K562 (cell line): Measurements from ENCODE around the gene CHL1. TPM values are rescaled to one million over a fixed set of nuclear protein-coding genes. Genes with fewer than 3 reads are reported as not detected.

Experiments used
- ATAC-seq: fragments of 200-7000 bp; cut with Tn5 transposase; 3 replicates; pipeline ENCODE4 v1.9.1; 2020; ENCODE audit warnings: moderate library complexity
- BruUV-seq: library from RNA; stranded (reverse); fragments of 400-500 nt; replicated peaks from 2 replicates; lab custom pipeline; 2021; lab: Mats Ljungman, UMichigan
- CTCF ChIA-PET: fragments of 300-600 bp; formaldehyde crosslinking; extraction: SDS; loops from one replicate; lab custom pipeline; 2021; ENCODE audit warnings: low intra/inter-chr PET ratio; lab: Yijun Ruan, JAX
- POLR2A ChIA-PET: fragments of 300-600, 350-650 bp; sonication (Branson Sonifier 250); formaldehyde crosslinking; extraction: SDS; loops from one replicate; lab custom pipeline; 2021; ENCODE audit warnings: antibody characterized with exemption, inconsistent platforms; lab: Yijun Ruan, JAX
- DNase-seq, 4 experiments: peaks; one replicate each; pipeline versions ENCODE4 v3.0.0 to v3.0.0-alpha.2; 2011 to 2018; ENCODE audit warnings: low spot score in 3 of 4, mixed read lengths in 3 of 4; ENCODE audit errors: extremely low read depth in 1 of 4
- FAIRE-seq: peaks from 2 replicates; lab custom pipeline; 2011; peaks lifted over from hg19 to GRCh38; lab: Jason Lieb, UNC
- H2AFZ ChIP-seq: 2 replicates; pipeline ENCODE4 v1.6.0; 2011; ENCODE audit warnings: low read depth, low read length, control low read depth, inconsistent platforms
- H3K27ac ChIP-seq: fragments of 200-600 bp; 3 replicates; pipeline ENCODE4 v1.8.0; 2011; ENCODE audit warnings: low read depth, mild to moderate bottlenecking, control low read depth, inconsistent platforms, low read length, moderate library complexity, mixed read lengths; ENCODE audit errors: extremely low read depth
- H3K27me3 ChIP-seq, 2 experiments: fragments of 300-600 bp in 1 of 2; 2 replicates in 1 of 2; 3 replicates in 1 of 2; pipeline versions ENCODE4 v1.6.0 to v1.8.0; 2011; ENCODE audit warnings: inconsistent platforms in 2 of 2, low read length in 2 of 2, mild to moderate bottlenecking in 1 of 2, mixed read lengths in 1 of 2, moderate library complexity in 1 of 2; ENCODE audit not compliant: control insufficient read depth in 2 of 2, insufficient read depth in 2 of 2
- H3K36me3 ChIP-seq: fragments of 300-600 bp; 3 replicates; pipeline ENCODE4 v1.8.0; 2011; ENCODE audit warnings: mild to moderate bottlenecking, low read length, inconsistent platforms; ENCODE audit not compliant: control insufficient read depth, insufficient read depth
- H3K4me1 ChIP-seq, 2 experiments: fragments of 200-600 bp in 1 of 2; replicated peaks in 1 of 2; 2 replicates in 1 of 2; 3 replicates in 1 of 2; pipeline versions ENCODE4 v1.5.1 to v1.8.0; 2011; ENCODE audit warnings: inconsistent platforms in 2 of 2, low read length in 2 of 2, mild to moderate bottlenecking in 1 of 2, mixed read lengths in 1 of 2, moderate library complexity in 1 of 2; ENCODE audit not compliant: control insufficient read depth in 2 of 2, insufficient read depth in 2 of 2
- H3K4me2 ChIP-seq: 2 replicates; pipeline ENCODE4 v1.6.1; 2011; ENCODE audit warnings: low read length, control low read depth, inconsistent platforms, mixed read lengths; ENCODE audit not compliant: insufficient read depth
- H3K4me3 ChIP-seq: fragments of 200-600 bp; sonication (generic), shearing (Covaris generic); 2 replicates; pipeline ENCODE4 v1.5.1; 2016; ENCODE audit warnings: control low read depth, inconsistent platforms
- H3K79me2 ChIP-seq: fragments of 200-600 bp; 3 replicates; pipeline ENCODE4 v1.8.0; 2011; ENCODE audit warnings: low read length, inconsistent platforms; ENCODE audit not compliant: control insufficient read depth, insufficient read depth
- H3K9ac ChIP-seq, 2 experiments: 2 replicates each; pipeline versions ENCODE4 v1.6.0 to v1.6.1; 2011; ENCODE audit warnings: low read depth in 2 of 2, low read length in 2 of 2, control low read depth in 1 of 2, inconsistent platforms in 1 of 2, mild to moderate bottlenecking in 1 of 2, mixed read lengths in 1 of 2; ENCODE audit not compliant: insufficient read depth in 1 of 2
- H3K9me1 ChIP-seq: one replicate; pipeline ENCODE4 v1.6.0; 2011; ENCODE audit warnings: inconsistent platforms, mild to moderate bottlenecking, low read length, moderate library complexity; ENCODE audit not compliant: control insufficient read depth, insufficient read depth
- H3K9me3 ChIP-seq: replicated peaks from 2 replicates; pipeline ENCODE4 v1.5.1; 2011; ENCODE audit warnings: low read depth, low read length, inconsistent platforms; ENCODE audit not compliant: control insufficient read depth, insufficient read depth
- H4K20me1 ChIP-seq: replicated peaks from 2 replicates; pipeline ENCODE4 v1.6.1; 2011; ENCODE audit warnings: low read length, inconsistent platforms, mixed read lengths; ENCODE audit not compliant: control insufficient read depth, insufficient read depth
- ID3 ChIP-seq, 2 experiments: fragments of 250-450 bp in 1 of 2; fragments of 450-650 bp in 1 of 2; sonication (Bioruptor Pico) in 1 of 2; IDR thresholded peaks; 2 replicates each; pipeline versions ENCODE4 v1.6.1 to v1.8.0; 2016 to 2021; ENCODE audit warnings: mild to moderate bottlenecking in 2 of 2, moderate library complexity in 2 of 2, missing compliant biosample characterization in 1 of 2, missing genetic modification characterization in 1 of 2
- TEAD4 ChIP-seq, 2 experiments: sonication (generic) in 1 of 2; formaldehyde crosslinking in 1 of 2; IDR thresholded peaks; 2 replicates each; pipeline versions ENCODE4 v1.6.1 to v1.8.0; 2012 to 2022; ENCODE audit warnings: borderline replicate concordance in 1 of 2, inconsistent platforms in 1 of 2, low read length in 1 of 2, mild to moderate bottlenecking in 1 of 2, missing genetic modification reagents in 1 of 2
- ZNF165 ChIP-seq: fragments of 250-450 bp; sonication (Bioruptor Pico); IDR thresholded peaks from 2 replicates; pipeline ENCODE4 v1.4.0; 2020; ENCODE audit warnings: borderline replicate concordance
- ZNF3 ChIP-seq: fragments of 250-450 bp; sonication (Bioruptor Pico); IDR thresholded peaks from 2 replicates; pipeline ENCODE4 v1.5.0; 2021; ENCODE audit warnings: mild to moderate bottlenecking, moderate library complexity
- WGBS: fragments of 100-300 bp; shearing (Covaris generic); methylation state at CpG from one replicate; pipeline ENCODE4 v1.1.6; 2016; ENCODE audit warnings: low coverage, mixed read lengths; ENCODE audit not compliant: insufficient coverage; ENCODE audit errors: missing lambda C conversion rate; 5-methylcytosine and 5-hydroxymethylcytosine counted together
- in situ Hi-C: fragments of 300-500 bp; cut with MboI; formaldehyde crosslinking; loops from 4 replicates; pipeline ENCODE4 v1.15.0; 2018; ENCODE audit warnings: inconsistent platforms, mixed read lengths
- intact Hi-C: fragments of 100-400 bp; cut with micrococcal nuclease; formaldehyde crosslinking; loops from 2 replicates; pipeline ENCODE4 v1.14.2; 2022
- polyA plus RNA-seq, 8 experiments: library from polyadenylated mRNA; depleted of rRNA in 4 of 8; stranded (reverse) in 5 of 8; unstranded in 3 of 8; fragments of >200 nt; fragmentation: Nextera tagmentation in 2 of 8; fragmentation: Illumina TruSeq in 1 of 8; extraction: Ambion mirVana in 2 of 8; extraction: Trizol in 1 of 8; gene quantifications; 2 replicates each; pipeline versions ENCODE4 v1.2.1 to v1.2.3, GENCODE V29; 2011 to 2014; ENCODE audit warnings: inconsistent platforms in 1 of 8, missing spikeins in 1 of 8
- total RNA-seq, 7 experiments: library from RNA; depleted of rRNA in 6 of 7; stranded (reverse); fragments of >200 nt in 6 of 7; fragmentation: Illumina TruSeq in 2 of 7; extraction: Trizol in 2 of 7; gene quantifications; 2 replicates each; pipeline versions ENCODE4 v1.2.1 to v1.2.3, GENCODE V29; 2011 to 2021; ENCODE audit warnings: low replicate concordance in 1 of 7

CHL1 gene
- total and polyA plus RNA-seq, 9 of the 15 experiments (the other 6 are each of a cell fraction or from before 2014, with no cell fraction given): 0.02 TPM; not detected in 8

GRCh38 chr3:447671-448070 is 251.1 kb downstream of the CHL1 start:
- no TSS peak for BruUV-seq
- Histone ChIP-seq H3K9me3 (no peaks in the 10 kb centered on the region; the same call in 1 of the 2 replicates), H3K27me3 (no peaks in the 10 kb centered on the region; a peak in 1 of 5 replicates), H3K27ac (no peak overlapping the region), H2AFZ (no peak overlapping the region), H3K79me2 (no peaks in the 10 kb centered on the region), H4K20me1 (no peaks in the 10 kb centered on the region), H3K36me3 (no peaks in the 10 kb centered on the region), H3K9ac (no peak overlapping the region), H3K4me1 (no peaks in the 10 kb centered on the region), H3K4me3 (no peak overlapping the region), H3K9me1 (no peaks in the 10 kb centered on the region), H3K4me2 (no peak overlapping the region)
- in situ Hi-C loops (no loop called here), intact Hi-C loops (no loop called here)
- no peak for ATAC-seq
- 2% methylated on average over 5 of the region's 5 CpGs for WGBS
- no peak for DNase-seq
- ChIA-PET CTCF (no interaction called here), POLR2A (no interaction called here)
- no peak for FAIRE-seq
- TF ChIP-seq ID3 (CRISPR knock-in tag; IDR thresholded peaks at IDR 0.05): no peak
- TF ChIP-seq ID3 (tag; IDR thresholded peaks at IDR 0.05): no peak
- no peak for TF ChIP-seq ZNF165 (CRISPR knock-in tag)

GRCh38 chr3:449711-450110 is 253.1 kb downstream of the CHL1 start:
- TF ChIP-seq ZNF3 (CRISPR knock-in tag): no peak
- no peak for TF ChIP-seq TEAD4 (IDR thresholded peaks at IDR 0.05; ENCODE audit: low read length)
- TF ChIP-seq TEAD4 (CRISPR knock-in tag; IDR thresholded peaks at IDR 0.05; ENCODE audit: borderline replicate concordance): no peak
- no peaks in the 10 kb centered on the region for H4K20me1 ChIP-seq
- CTCF ChIA-PET: no interaction called here
- H3K4me1 ChIP-seq: no peaks in the 10 kb centered on the region
- H3K9ac ChIP-seq: no peak overlapping the region
- H3K27me3 ChIP-seq: no peaks in the 10 kb centered on the region; a peak in 1 of 5 replicates
- BruUV-seq: no TSS peak
- FAIRE-seq (no peak), DNase-seq (no peak), ATAC-seq (no peak)
- no peaks in the 10 kb centered on the region for H3K9me1 ChIP-seq
- no peak overlapping the region for H3K27ac ChIP-seq
- in situ Hi-C loops: no loop called here
- H2AFZ ChIP-seq: no peak overlapping the region
- intact Hi-C loops: no loop called here
- H3K36me3 ChIP-seq: no peaks in the 10 kb centered on the region
- H3K4me3 ChIP-seq: no peak overlapping the region
- no peaks in the 10 kb centered on the region; the same call in 1 of the 2 replicates for H3K9me3 ChIP-seq
- H3K4me2 ChIP-seq: no peak overlapping the region
- H3K79me2 ChIP-seq: no peaks in the 10 kb centered on the region
- 1% methylated on average over 4 of the region's 4 CpGs for WGBS
- POLR2A ChIA-PET: no interaction called here
